SK-MEL-5 (cell line): ENCODE measurements around the gene KBTBD12. TPM values are rescaled to one million over a fixed set of nuclear protein-coding genes. Genes with fewer than 3 reads are reported as not detected.

ENCODE experiments used
- small RNA-seq, 2 experiments: library from RNA; depleted of rRNA; stranded (forward); fragments of <200 nt; gene quantifications; one replicate each; pipeline ENCODE3, GENCODE V24; 2014
- total RNA-seq: library from RNA; depleted of rRNA; stranded (reverse); fragments of >200 nt; shearing (Covaris generic); gene quantifications from 2 replicates; pipeline ENCODE4 v1.2.3, GENCODE V29; 2014; rRNA removed

The KBTBD12 gene
- total RNA-seq, 1 experiment from 2014 or later, result not detected

Small RNA genes within 50 kb of the gene (small RNA-seq; reads per million reads assigned to genes)
- gene RNA5SP139, result 0 to 0.24 reads per million in 2 experiments

Other genes with a start within 250 kb of the KBTBD12 start
- 1.1 and 1.3 TPM in 2 replicates for gene ABTB1, start 242.3 kb upstream of the KBTBD12 start, total RNA-seq
- 3.2 TPM in 2 replicates for gene MGLL, start 92.7 kb upstream of the KBTBD12 start, total RNA-seq
- 250 and 253 TPM in 2 replicates for gene SEC61A1, start 137.2 kb downstream of the KBTBD12 start, total RNA-seq
- 151 and 161 TPM in 2 replicates for gene RUVBL1, start 208.6 kb downstream of the KBTBD12 start, total RNA-seq
- 2.4 and 3.8 TPM in 2 replicates for gene EEFSEC, start 238.2 kb downstream of the KBTBD12 start, total RNA-seq